GM12892 (cell line): ENCODE measurements around the gene GRHL1.

ENCODE experiments used
- DNase-seq: peaks from one replicate; pipeline ENCODE4 v3.0.0; 2011; ENCODE audit not compliant: insufficient read length
- FAIRE-seq: peaks from 2 replicates; lab custom pipeline; 2011; peaks lifted over from hg19 to GRCh38; lab: Jason Lieb, UNC
- POLR2A ChIP-seq: IDR thresholded peaks from 2 replicates; pipeline ENCODE4 v1.6.1; 2011; ENCODE audit warnings: low read depth, low read length, control low read depth
- POLR2AphosphoS5 ChIP-seq: IDR thresholded peaks from 2 replicates; pipeline ENCODE4 v1.6.1; 2011; ENCODE audit warnings: low read depth, low read length, control low read depth
- TAF1 ChIP-seq: IDR thresholded peaks from 2 replicates; pipeline ENCODE4 v1.6.1; 2011; ENCODE audit warnings: low read depth, mild to moderate bottlenecking, control low read depth, low read length, borderline replicate concordance

GRHL1 gene

GRCh38 chr2:10016001-10016801 is 64.7 kb downstream of the GRHL1 start:
- no peak for DNase-seq
- TF ChIP-seq TAF1 (no peak), POLR2A (no peak), POLR2AphosphoS5 (no peak)
- FAIRE-seq: no peak

- no peak for FAIRE-seq
- TF ChIP-seq POLR2AphosphoS5 (no peak), POLR2A (no peak), TAF1 (no peak)
- no peak for DNase-seq
These were observed 65.3 kb downstream of the GRHL1 start for GRCh38 chr2:10016802-10017258.

GRCh38 chr2:10017313-10017941 is 65.9 kb downstream of the GRHL1 start:
- no peak for FAIRE-seq
- TF ChIP-seq TAF1 (no peak), POLR2A (no peak), POLR2AphosphoS5 (no peak)
- DNase-seq: no peak

- TF ChIP-seq POLR2A (no peak), TAF1 (no peak), POLR2AphosphoS5 (no peak)
- FAIRE-seq (no peak), DNase-seq (no peak)
These were observed 67.7 kb downstream of the GRHL1 start for GRCh38 chr2:10019174-10019573.

- DNase-seq (no peak), FAIRE-seq (no peak)
- no peak for TF ChIP-seq TAF1
- TF ChIP-seq POLR2A: no peak
- TF ChIP-seq POLR2AphosphoS5: no peak
These were observed 68.3 kb downstream of the GRHL1 start for GRCh38 chr2:10019602-10020400.

- DNase-seq: no peak
- TF ChIP-seq POLR2A: no peak
- TF ChIP-seq TAF1: no peak
- TF ChIP-seq POLR2AphosphoS5: no peak
- FAIRE-seq: no peak
These were observed 70.5 kb downstream of the GRHL1 start for GRCh38 chr2:10022041-10022421.

- no peak for TF ChIP-seq POLR2A
- FAIRE-seq (no peak), DNase-seq (no peak)
These were observed 71.0 kb downstream of the GRHL1 start for GRCh38 chr2:10022445-10022844.

- DNase-seq (no peak), FAIRE-seq (no peak)
- TF ChIP-seq POLR2AphosphoS5 (no peak), TAF1 (no peak), POLR2A (no peak)
These were observed 71.6 kb downstream of the GRHL1 start for GRCh38 chr2:10022966-10023662.

GRCh38 chr2:10026940-10027569 is 75.6 kb downstream of the GRHL1 start:
- no peak for TF ChIP-seq POLR2A
- no peak for TF ChIP-seq TAF1
- TF ChIP-seq POLR2AphosphoS5: no peak
- DNase-seq (no peak), FAIRE-seq (no peak)

- DNase-seq: no peak
- no peak for FAIRE-seq
- TF ChIP-seq POLR2A (no peak), POLR2AphosphoS5 (no peak), TAF1 (no peak)
These were observed 76.3 kb downstream of the GRHL1 start for GRCh38 chr2:10027660-10028330.
